GM21447 (cell line): ENCODE data around the gene MYB.

Experiments
- ATAC-seq: cut with Tn5 transposase; IDR thresholded peaks from one replicate; pipeline ENCODE4 v1.9.1; 2021; ENCODE audit not compliant: unreplicated experiment

The MYB gene

DNA sequence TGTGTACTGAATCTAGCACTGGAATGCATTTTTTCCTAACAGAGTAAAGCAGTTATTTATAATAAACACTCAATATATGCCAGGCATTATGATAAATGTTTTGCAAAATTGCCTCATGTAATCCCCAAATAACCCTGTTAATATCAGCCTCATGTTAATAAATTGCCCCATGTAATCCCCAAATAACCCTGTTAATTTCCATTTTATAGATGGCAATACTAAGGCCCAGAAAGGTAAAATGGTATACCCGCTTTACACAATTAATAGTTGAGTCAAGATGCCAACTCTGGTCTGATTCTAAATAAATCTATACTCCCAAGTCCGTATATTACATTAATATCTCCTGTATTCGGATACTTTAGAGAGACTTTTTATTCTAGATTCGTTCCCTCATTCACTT, 6.3 kb downstream of the MYB start:
- ATAC-seq: no peak

DNA sequence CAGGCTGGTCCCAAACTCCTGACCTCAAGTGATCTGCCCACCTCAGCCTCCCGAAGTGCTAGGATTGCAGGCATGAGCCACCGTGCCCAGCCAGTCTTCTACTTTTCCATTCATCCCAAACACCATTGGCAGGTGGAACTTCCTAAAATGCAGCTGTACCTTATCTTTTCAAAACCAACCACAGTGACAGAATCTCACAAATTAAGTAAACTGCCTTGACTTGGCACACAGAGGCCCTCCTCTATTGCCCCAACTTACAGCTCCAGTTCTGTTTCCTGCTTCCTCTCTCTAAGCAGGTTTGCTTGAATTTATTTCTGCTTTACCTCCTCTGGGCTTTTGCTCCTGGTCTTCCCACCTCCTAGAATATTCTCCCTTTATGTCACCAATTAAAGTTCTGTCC, 7.6 kb downstream of the MYB start:
- ATAC-seq: no peak

DNA sequence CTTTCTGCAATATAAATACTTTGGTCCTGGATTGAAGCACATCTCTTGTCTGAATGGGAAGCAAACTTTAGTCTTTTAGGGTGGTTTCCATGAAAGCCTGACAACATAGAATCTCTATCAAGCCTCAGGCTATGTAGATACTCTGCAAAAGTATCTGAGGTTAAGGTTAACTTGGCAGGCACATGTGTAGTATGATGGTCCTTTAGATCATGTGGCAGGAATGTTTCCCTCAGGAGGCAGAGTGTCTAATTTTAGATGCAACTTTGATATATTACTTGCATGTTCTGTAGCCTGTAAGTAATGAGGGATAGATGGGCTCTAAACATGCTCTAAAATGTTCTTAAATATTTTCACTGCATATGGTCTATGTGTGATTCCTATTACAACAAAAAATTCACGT, 8.2 kb downstream of the MYB start:
- ATAC-seq: no peak

DNA sequence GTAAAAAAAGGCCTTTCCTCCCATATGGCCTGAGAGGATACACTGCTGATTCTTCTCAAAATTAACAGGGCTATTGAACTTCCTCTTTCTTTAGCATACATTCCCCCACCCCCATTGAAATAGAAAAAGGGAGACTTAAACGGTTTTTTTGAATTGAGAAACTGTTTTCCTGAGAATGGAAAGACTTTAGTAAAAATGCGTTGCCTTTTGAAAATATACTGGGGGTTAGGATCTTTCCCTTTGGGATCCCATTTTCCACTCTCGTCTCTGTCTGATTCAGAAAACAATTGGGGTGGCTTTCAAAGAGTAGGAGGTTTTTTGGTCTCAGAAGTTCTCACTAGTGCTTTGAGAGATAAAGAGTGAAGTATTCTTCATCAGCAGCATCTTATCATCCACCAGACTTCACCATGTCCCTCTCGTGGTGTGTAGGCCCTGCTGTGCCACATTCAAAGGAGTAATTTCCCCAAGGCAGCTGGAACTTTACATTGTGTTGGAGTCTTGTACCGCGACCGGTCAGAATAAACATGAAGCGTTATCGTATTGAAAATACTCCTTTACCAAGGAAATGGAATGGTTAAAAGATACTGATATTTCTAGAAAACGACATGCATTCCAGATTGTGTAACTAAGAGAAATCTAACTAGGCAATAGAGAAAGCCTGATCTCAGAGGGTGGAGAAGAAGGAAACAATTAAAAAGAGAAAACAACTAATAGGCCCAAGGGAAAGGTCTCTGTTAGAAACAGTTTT, 10.6 kb downstream of the MYB start:
- ATAC-seq: no peak

DNA sequence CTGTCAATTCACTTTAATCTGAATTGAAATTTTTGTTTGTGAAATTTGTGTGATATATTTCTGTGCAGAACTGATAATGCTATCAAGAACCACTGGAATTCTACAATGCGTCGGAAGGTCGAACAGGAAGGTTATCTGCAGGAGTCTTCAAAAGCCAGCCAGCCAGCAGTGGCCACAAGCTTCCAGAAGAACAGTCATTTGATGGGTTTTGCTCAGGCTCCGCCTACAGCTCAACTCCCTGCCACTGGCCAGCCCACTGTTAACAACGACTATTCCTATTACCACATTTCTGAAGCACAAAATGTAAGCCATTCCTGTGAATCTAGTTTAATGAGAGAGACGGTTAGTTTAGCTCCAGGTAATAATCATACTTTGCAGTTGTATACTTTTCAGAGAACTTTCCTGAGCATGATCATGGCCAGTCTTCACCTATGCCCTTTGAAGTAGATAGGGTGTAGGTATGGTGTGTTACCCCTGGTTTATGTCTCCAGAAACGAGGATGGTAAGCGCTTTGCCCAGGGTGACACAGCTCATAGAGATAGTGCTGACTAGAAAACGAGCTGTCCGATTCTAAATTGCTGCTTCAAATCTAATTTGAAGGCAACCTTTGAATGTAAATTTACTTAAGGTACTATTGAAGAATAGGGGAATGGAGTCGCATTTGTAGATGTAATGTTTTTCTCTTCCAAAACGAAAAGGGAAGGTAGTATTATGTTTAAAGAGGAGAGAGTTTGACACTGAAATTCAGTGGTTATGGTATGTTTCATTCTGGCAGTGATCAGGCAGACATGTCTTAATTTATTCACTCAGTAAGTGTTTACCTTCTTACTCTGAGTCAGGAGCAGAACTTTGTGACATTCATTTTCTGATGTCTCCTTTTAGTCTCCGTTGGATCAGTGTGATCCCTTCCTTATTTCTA, 11.4 kb downstream of the MYB start:
- no peak for ATAC-seq

DNA sequence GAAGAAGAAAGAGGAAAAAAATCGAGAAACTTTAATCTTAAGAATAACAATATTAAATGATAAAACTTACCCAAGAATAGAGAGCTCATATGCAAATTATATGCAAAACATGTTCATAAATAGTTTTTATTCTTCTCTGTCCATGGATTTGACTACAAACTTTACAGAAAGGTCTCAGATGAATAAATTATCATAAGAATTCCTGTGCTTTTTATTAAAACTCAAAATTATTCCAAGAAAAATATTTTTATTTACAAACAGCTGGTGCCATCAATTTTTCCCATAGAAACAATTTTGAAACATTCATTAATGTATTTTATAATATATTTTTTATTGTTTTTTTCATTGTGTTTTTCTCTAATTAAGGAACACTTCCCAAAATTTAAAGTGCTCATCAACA, 12.1 kb downstream of the MYB start:
- ATAC-seq: no peak

DNA sequence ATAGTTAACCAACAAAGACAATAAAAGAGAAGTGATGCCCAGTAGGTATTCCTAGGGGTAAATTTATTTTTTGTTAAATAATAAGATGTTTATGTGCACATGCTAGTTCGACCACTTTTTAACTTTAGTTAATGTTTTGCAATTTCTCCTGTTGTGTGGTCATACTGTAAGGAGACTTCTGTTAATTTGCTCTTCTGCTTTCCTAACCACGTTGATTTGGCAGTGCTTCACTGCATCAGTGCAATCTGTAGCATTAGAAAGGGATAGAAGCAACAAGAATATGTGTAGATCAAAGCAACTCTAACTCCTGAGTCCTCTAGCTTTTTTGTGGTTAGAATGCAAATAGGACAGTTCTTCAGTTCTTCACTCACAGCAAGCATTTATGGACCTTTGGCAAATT, 13.9 kb downstream of the MYB start:
- ATAC-seq: no peak

DNA sequence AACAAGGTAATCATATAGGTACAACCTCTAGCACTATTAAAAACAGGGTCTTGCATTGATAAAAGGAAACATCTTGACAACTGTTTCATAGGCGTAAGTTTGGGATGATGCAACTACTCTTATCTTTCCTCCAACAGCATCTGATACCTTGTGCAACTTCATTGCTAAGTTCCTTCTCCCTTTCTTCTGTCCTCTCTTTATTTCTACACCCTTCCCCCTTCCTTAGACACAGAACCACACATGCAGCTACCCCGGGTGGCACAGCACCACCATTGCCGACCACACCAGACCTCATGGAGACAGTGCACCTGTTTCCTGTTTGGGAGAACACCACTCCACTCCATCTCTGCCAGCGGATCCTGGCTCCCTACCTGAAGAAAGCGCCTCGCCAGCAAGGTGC, 14.4 kb downstream of the MYB start:
- ATAC-seq: no peak

DNA sequence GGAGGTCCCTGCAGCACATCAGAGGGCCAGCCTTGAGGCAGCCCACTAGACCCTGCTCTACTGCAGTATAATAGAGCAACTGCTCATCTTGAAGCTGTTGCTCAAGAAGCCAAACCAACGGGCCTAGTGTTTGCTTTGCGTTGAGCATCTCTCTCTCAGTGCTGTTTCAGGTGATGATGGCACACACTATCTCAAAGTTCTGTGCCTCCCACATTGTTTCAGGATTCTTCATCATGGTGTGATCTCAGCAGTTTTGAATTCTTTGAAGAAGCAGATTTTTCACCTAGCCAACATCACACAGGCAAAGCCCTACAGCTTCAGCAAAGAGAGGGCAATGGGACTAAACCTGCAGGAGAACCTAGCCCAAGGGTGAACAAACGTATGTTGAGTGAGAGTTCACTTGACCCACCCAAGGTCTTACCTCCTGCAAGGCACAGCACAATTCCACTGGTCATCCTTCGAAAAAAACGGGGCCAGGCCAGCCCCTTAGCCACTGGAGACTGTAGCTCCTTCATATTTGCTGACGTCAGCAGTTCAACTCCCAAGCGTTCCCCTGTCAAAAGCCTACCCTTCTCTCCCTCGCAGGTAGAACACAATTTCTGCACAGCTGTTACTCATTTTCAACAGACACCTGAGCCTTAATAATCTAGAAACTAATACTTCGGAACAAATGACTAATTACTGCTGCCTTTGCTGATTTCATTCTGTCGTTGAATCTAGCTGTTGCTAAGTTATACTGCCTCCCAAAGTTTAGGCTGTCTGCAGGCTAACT, 15.8 kb downstream of the MYB start:
- no peak for ATAC-seq

DNA sequence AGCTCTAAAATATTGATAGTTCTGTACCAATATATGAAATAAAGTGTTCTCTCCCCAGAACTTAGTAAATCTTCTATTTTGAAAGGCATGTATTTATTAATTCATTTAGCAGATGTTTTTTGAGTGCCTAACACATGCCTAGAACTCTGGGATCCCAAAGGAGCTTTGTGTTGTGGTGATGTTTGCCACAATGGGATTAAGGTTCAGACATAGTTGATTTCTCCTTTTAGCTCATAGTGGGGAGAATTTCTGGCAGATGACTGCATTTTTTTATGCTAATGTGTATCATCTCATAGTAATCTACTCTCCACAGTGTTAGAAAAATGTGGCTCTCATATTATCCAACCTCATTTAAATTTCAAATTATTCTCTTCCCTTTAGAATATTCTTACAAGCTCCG, 21.7 kb downstream of the MYB start:
- ATAC-seq: no peak

DNA sequence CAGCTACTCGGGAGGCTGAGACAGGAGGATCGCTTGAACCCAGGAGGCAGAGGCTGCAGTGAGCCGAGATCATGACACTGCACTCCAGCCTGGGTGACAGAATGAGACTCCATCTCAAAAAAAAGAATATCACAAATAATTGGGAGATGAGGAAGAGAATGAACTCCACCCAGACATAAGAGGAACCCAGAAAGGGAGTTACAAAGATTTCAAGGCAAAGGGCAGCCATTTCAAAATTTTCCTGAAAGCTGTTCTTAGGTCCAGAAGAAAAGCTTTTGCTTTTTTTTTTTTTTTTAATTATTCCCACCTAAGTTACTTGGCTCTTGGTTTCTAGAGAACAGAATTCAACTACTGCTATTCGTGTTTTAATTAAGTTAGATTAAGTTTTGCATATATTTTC, 23.8 kb downstream of the MYB start:
- no peak for ATAC-seq

DNA sequence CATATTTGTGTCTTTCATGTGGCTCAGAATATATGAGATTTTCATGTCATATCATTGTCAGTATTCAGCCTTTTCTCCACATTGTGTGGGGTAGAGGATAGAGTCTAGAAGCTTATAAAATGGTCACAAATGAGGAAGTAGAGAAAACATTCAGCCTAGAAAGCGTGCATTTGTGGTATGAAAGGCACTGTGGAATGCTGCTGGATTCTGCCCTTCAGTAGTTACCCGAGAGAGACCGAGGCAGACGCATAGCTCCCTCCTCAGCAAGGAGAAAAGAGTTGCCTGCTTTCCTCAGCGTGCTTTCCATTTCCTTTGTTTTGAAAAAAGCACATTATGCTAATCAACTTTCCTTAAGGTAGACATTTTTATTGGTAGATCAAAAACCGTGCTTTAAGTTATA, 28.7 kb downstream of the MYB start:
- no peak for ATAC-seq

DNA sequence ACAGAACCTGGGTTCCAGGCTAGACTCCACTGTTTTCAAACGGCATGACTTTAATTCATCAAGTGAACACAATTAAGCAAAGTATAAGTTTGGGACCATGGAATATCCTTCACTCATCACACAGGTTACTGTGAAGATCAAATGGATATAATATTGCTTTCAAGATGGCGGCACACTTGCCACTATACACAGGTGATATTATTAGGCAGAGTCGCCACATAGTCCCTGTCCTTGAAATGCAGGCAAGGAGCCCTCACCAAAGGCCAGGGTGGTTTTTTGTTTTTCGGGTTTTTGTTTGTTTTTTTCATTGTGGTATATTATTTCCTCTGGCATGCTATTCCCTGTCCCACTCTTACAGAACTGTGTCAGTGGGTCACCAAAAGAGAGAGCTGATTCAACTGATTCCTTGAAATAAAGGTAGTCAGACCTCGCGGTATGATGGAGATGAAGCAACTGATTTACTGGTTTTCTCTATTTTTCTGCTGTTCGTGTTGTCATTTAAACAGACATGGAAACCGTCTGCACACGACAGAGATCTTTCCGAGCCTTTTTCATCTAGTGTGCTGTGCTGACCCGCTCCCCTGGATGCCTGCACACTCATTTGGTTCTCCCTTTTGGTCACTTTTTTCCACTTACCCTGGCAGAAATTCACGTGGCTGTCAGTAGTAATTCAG, 29.7 kb downstream of the MYB start:
- ATAC-seq: no peak

DNA sequence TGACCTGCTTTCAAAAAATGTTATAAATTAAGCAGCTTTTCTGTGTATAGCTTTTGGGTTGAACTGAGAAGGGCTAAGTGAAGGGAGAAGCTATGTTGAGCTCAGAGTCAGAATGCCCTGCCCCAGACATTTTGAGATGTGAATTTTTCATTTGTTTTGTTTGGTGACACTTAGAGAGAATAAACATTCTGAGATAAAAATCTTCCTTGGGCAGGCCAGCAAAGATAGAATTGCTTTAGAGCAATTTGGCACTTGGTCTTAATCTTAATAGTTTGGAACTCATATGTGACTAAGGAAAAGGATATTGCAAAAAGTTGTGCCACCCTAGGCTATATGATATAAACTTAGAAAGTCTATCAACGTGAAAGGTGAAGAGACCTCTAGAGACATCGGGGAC, 30.2 kb downstream of the MYB start:
- ATAC-seq: no peak

DNA sequence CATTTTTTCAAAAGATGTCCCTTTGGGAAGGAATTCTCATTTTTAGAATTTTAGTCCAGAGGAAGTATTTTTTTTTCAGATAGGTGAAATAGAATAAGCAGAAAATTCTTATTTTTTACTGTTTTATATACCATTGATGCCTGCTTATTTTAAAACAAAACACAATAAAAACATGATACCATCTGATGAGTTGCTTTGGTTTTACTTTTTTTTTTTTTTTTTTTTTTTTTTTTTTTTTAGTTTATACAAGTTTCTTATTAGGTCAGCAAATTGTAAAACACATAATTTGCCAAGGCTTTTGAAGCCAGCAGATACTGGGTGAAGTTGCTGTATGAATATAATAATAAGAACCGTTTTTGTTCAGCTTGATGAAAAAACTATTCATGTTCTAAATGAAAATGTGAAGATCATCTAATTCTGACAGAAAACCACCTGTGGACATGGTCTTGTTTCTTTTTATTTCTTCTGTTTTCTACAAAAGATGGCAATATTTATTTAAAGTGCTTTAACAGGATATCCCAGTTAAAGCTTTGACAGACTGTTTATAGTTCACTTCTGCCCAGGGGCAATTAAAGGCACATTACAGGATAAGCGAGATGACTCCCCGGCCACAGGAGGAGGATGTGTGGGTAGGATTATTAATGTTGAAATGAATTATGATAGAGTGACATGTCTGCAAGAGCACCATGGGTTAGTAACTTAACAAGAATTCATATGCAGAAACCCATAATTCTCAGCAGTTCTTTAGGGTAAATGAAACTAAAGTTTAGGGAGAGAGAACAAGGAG, 31.1 kb downstream of the MYB start:
- no peak for ATAC-seq

DNA sequence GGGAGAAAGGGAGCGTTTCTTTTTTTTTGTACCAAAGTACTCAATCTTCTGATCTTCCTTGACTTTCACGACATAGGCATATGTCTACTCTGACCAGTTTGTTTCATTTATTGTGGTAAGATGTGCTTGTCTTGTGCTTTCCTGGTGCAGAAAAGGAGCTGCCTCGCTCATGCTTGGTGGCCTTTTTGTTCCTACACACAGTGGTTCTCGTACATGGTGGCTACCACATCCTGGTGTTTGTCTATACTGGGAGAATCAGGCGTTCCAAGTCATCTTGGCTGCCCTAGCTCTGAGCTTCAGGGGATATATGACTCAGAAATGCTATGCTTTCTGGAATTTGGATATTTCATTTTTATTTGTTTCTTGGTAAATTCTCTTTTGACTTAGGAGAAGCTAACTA, 31.8 kb downstream of the MYB start:
- ATAC-seq: no peak

DNA sequence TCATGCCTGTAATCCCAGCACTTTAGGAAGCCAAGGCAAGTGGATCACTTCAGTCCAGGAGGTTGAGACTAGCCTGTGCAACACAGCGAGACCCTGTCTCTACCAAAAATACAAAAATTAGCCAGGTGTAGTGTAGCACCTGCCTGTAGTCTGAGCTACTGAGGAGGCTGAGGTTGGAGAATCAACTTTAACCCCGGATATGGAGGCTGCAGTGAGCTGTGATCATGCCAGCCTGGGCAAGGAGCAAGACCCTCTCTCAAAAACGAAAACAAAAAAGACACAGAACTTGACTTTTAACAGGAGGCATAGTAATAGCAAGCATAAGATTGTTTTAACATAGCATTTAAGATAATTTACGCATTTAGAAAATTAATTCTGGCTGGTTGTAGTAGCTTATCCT, 32.5 kb downstream of the MYB start:
- no peak for ATAC-seq

DNA sequence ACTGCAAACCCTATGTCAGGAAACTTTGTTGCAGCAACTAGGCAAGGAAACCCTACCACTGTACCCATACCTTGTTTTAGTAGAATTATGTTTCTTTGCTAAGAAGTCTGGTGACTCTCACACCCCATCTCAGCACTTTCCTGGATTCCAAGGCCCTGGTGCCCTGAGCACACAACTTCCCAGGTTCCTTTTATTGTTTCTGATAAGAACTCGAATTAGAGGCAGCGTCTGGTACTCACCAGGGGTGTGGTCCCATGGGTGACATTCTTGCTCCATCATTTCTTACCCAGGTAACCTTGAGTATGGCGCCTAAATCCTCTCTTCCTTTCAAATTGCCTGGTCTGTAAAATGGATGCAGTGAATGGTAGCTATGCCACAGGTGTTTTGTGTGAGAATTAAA, 34.1 kb downstream of the MYB start:
- no peak for ATAC-seq

DNA sequence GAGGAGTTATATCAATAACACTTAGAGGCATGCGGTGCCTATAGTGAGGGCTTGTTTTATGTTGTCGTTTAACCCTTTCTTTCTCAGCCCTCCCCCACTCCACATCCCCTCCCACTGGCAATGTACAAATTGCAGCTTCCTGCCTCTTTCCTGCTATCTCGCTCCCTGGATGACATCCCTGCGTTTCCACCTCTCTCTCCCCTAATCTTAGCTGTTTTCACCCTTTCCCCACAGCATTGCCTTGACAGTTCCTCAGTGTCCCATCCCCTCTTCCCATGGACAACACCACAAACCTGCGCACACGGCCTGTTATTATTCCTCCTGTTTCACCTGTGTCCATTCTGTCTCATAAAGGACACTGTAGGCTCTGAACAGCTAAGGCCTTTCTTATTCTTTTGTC, 34.5 kb downstream of the MYB start:
- ATAC-seq: no peak

DNA sequence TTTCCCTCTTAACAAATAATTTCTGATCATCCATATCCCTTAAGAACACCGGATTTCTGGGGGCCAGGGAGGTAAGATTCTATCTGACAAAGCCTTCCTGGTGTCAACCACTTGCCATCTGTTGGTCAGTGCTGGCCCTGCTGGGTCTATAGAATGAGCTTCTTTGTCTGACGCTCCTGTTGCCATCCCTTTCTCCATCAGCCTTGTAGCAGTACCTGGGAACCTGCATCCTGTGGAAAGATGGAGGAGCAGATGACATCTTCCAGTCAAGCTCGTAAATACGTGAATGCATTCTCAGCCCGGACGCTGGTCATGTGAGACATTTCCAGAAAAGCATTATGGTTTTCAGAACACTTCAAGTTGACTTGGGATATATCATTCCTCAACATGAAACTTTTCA, 36.6 kb downstream of the MYB start:
- no peak for ATAC-seq
